Nephron (organoid): ENCODE results near the gene GLIS1.

Source experiments
- H3K27ac Mint-ChIP-seq, 3 experiments: 2 replicates each; pipeline ENCODE4 v1.8.0; 2020; ENCODE audit warnings: mixed read lengths in 3 of 3, mild to moderate bottlenecking in 2 of 3, moderate library complexity in 1 of 3
- H3K27me3 Mint-ChIP-seq: 2 replicates; pipeline ENCODE4 v1.8.0; 2021; ENCODE audit warnings: low read depth, mild to moderate bottlenecking, moderate library complexity, mixed read lengths
- H3K36me3 Mint-ChIP-seq: 2 replicates; pipeline ENCODE4 v1.8.0; 2020; ENCODE audit warnings: low read depth, mixed read lengths
- H3K4me1 Mint-ChIP-seq: 2 replicates; pipeline ENCODE4 v1.8.0; 2020; ENCODE audit warnings: mixed read lengths
- H3K4me3 Mint-ChIP-seq, 3 experiments: 2 replicates each; pipeline ENCODE4 v1.8.0; 2020; ENCODE audit warnings: mild to moderate bottlenecking in 3 of 3, mixed read lengths in 3 of 3, moderate library complexity in 2 of 3
- H3K9me3 Mint-ChIP-seq: 2 replicates; pipeline ENCODE4 v1.8.0; 2020; ENCODE audit warnings: mixed read lengths
- CTCF ChIP-seq, 3 experiments: fragments of 200-600 bp; sonication (generic); IDR thresholded peaks; one replicate each; pipeline ENCODE4 v1.5.0; 2021; ENCODE audit warnings: antibody characterized with exemption in 3 of 3; ENCODE audit not compliant: unreplicated experiment in 3 of 3

GLIS1 gene

DNA sequence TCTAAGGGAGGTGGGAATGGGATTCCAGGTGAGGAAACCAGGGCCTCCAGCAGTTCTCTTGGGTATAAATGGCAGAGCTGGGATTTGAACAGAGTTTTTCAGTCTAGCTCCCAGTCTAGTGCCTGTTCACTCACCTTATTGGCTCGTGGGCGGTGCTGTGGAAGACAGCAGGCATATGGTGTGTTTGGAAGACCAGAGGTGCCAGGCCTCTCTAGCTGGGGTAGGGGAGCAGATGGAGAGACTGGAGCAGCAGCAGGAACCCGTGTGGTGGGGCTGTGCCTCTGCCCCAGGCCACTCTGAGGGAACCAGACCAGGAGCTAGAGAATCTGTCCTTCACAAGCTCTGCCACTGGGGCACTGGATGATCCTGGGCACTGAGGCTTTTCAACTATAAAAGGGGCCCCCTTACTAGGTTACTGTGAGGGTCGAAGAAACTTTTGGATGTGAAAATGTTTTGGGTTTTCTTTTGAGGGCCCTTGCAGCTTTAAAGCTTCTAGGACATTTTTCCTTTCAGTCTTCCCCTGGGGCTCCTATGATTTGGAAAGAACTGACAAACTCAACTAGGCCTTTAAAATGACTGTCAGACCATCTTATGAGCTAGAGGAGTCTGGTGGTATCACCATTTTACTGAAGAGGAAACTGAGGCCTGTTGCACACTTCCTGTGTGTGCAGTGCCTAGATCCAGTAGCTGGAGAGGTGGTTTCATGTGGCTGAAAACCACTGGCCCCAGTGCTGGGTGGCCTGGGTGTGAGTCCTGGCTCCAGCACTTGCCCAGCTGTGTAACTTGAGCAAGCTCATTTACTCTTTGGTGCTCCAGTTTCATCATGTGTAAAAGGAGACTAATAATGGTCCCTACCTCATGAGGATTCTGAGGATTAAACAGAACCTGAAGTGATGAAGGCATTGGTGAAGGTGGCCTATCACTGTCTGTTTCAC is 273.7 kb downstream of the GLIS1 start:
- Mint-ChIP-seq H3K27ac (no peak overlapping the region), H3K4me1 (peaks cover 5% of the 10 kb centered on the region), H3K36me3 (no peaks in the 10 kb centered on the region), H3K27me3 (peaks cover 11% of the 10 kb centered on the region), H3K4me3 (no peak overlapping the region), H3K9me3 (no peaks in the 10 kb centered on the region)
- no peak for TF ChIP-seq CTCF (IDR thresholded peaks at IDR 0.05; ENCODE audit: unreplicated experiment in 3 of 3)

GRCh38 chr1:53463961-53464899 is 274.7 kb downstream of the GLIS1 start:
- H3K4me3 Mint-ChIP-seq = no peak overlapping the region
- no peaks in the 10 kb centered on the region for H3K9me3 Mint-ChIP-seq
- H3K36me3 Mint-ChIP-seq = no peaks in the 10 kb centered on the region
- peaks cover 5% of the 10 kb centered on the region for H3K4me1 Mint-ChIP-seq
- peaks cover 10% of the 10 kb centered on the region for H3K27me3 Mint-ChIP-seq
- no peak overlapping the region for H3K27ac Mint-ChIP-seq
- TF ChIP-seq CTCF (IDR thresholded peaks at IDR 0.05; ENCODE audit: unreplicated experiment in 3 of 3) = no peak

DNA sequence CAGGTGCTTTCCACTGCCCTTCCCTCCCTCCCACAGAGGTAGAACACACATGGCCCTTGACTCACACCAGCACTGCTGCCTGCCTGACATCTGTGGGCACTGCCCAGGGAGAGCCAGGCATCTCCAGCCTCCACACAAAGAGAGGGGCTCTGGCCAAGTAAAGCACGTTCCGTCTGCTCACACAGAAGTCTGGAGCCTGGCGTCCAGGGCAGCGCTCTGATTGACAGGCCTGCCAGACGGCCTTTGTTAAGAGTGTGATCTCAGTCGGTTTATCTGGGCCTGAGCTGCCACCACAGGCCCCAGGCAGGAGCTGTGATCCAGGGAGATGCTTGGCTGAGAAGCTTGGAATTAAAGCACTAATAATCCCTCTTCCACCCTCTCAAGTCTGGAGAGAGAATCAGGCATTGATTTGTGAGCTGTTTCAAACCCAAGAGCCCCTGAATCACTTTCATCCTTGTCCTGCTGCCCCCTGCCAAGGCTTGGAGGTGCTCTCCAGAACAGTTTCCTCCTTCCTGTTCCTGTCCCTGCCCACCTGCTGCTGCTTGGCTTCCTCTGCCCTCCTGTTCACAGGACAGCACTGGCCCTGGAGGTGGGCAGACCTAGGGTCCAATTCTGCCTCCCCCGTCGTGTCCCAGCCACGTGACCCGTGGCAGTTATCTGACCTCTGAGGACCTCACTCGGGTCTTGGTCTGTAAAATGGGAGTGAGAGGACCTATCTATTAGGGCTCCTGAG is 276.0 kb downstream of the GLIS1 start:
- no peak overlapping the region for H3K27ac Mint-ChIP-seq
- TF ChIP-seq CTCF (IDR thresholded peaks at IDR 0.05; ENCODE audit: unreplicated experiment in 3 of 3) = no peak
- H3K4me1 Mint-ChIP-seq = peaks cover 4% of the 10 kb centered on the region
- no peaks in the 10 kb centered on the region for H3K36me3 Mint-ChIP-seq
- H3K27me3 Mint-ChIP-seq = peaks cover 10% of the 10 kb centered on the region
- H3K9me3 Mint-ChIP-seq = no peaks in the 10 kb centered on the region
- H3K4me3 Mint-ChIP-seq = no peak overlapping the region

DNA sequence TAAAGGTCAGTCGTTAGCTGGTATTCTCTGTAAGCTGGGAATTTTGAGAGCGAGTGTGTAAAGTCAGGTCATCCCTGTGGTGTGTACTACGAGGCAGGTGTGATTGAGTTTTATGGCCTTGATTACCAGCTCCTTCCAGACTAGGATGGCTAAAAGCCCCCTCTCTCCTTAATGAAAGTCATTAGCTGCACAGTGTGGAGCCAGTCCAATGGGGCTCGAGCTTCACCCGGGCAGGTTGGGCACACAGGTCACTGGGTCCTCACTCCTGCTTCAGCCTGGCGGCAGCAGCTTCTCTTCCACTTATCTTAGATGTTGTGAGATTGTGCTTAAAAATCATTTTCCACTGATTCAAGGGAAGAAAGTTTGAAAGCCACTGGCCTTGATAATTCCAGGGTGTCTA is 276.8 kb downstream of the GLIS1 start:
- Mint-ChIP-seq H3K9me3 (no peaks in the 10 kb centered on the region), H3K27me3 (peaks cover 10% of the 10 kb centered on the region), H3K4me3 (no peak overlapping the region), H3K27ac (no peak overlapping the region), H3K36me3 (no peaks in the 10 kb centered on the region), H3K4me1 (no peaks in the 10 kb centered on the region)
- no peak for TF ChIP-seq CTCF (IDR thresholded peaks at IDR 0.05; ENCODE audit: unreplicated experiment in 3 of 3)

DNA sequence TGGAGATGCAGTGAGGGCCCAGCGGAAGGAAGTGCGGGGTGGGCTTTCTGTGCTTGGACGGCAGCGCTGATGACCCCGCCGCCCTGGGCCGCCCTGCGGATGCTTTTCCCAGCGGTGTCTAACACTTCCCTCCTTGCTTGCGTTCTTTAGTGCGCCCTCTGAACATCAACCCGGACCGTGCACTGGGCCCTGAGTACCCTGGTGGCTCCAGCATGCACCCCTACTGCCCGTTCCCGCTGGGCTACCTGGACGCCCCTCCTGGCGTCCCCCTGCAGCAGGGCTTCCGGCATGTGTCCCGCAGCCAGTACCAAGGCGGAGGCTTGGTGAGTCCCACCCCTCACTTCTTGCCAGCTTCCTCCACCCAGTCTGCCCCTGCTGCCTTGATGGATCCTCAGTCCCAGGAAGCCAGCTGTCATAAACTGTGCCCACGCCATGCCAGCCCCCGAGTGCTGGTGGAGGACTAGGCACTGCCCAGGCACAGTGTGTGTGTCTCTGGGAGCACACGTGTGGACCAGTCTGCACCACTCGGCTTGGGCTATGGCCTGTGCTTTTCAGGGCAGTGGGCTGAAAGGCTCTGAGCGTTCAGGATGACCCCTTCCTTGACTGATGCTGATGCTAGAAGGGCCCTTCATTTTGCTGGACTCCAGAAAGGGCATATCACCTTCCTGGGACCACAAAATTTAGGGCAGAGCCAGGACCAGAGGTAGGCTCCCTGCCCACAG is 277.5 kb downstream of the GLIS1 start:
- Mint-ChIP-seq H3K9me3 (no peaks in the 10 kb centered on the region), H3K36me3 (no peaks in the 10 kb centered on the region), H3K27ac (no peak overlapping the region), H3K27me3 (peaks cover 10% of the 10 kb centered on the region), H3K4me3 (no peak overlapping the region), H3K4me1 (no peaks in the 10 kb centered on the region)
- no peak for TF ChIP-seq CTCF (IDR thresholded peaks at IDR 0.05; ENCODE audit: unreplicated experiment in 3 of 3)
